CD4-positive, alpha-beta T cell treated with Interleukin-15 for 4 hours (primary cell): ENCODE data around the gene SNED1.

Experiments used
- DNase-seq: peaks from one replicate; pipeline ENCODE4 v3.0.0-alpha.2; 2020; ENCODE audit warnings: low spot score

The SNED1 gene

DNA sequence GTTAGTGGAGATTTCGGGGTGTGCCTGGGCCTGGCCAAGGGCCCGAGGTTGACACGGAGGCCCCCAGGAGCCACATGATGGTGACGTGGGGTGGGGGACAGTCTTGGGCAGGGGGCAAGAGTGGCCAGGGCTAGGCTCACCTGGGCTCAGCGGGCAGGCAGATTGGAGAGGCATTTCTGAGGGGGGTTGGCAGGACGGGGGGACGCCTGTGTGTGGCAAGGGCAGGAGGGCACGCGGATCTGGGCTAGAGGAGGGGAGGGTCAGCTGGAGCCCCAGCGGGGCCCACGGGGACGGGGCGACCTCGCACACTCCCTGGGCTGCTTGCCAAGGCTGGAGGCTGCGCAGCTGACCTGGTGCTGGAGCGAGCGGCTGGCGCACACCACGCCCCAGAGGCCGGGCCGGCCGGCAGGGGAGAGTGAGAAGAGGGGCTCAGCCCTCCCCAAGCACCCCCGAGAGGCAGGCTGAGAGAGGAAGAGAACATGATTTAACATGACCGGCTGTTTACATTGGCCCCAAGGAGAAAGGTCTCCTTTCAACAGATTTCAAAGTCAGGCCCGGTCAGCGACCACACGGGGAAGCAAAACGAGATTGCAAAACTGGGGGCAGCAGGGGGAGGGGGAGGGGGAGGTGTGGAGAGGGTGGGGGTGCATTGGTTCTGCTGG is 38.0 kb upstream of the SNED1 start:
- DNase-seq: no peak

DNA sequence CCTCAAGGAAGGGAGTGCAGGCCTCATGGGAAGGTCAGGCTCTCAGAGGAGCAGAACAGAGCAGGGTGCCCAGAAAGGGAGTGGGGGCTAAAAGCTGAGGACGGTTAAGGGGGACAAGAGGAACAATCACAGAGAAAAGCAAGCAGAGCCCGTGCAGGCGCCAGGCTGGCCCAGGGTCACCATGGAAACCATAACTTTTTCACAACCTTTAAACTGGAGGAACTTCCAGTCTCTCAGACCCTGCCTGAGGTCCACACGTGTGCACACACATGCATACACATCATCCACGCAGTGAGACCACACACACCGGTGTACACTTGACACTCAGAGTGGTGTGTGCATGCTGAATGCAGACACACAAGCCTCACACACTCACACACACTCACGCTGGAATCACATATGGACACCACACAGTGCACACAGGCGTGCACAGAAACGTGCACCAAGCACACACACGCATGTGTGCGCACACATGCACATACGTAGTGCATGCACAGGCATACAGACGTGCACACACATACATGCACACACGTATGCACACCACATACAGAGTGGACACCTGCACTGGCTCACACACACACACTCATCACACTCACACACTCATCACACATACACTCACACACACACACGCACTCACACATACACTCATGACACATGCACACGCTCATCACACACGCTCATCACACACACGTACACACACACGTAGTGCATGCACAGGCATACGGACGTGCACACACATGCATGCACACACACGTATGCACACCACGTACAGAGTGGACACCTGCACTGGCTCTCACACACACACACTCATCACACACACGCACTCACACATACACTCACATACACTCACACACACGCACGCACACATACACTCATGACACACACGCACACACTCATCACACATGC is 37.2 kb upstream of the SNED1 start:
- no peak for DNase-seq

GRCh38 chr2:240961910-240962299 is 36.5 kb upstream of the SNED1 start:
- DNase-seq: no peak

DNA sequence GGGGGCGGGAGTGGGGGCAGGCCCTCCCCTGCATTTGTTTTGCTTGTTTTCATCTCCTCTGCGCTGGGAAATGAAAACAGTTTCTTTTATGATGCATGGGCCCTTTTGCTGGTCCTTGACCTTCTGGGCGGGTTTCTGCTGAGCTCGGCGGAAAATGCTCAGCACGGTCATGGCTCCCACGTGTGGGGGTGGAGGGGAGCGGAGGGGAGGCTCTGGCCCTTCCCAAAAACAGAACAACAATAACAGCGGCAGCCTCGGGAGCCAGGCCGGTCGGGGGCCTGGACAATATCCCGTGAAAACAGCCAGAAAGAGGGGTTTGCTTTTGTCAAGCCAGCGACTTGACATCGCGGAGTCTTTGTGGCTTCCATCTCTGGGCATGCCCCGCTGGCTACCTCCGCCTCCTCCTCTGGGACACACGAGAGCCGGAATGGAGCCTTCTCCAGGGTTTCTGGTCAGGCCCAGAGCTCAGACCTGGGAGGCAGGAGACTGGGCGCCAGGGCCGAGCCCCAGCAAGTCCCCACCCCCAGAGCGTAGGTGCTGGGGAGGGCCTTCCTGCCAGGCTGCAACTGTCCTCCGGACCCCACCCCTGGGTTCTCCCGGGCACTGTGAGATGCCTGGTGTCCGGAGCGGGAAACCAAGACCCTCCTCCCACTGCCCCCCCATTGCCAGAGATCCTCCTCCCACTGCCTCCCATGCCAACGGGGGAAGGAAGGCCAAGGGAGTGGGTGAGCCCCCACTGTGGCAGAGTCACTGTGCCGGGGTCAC is 35.9 kb upstream of the SNED1 start:
- no peak for DNase-seq

DNA sequence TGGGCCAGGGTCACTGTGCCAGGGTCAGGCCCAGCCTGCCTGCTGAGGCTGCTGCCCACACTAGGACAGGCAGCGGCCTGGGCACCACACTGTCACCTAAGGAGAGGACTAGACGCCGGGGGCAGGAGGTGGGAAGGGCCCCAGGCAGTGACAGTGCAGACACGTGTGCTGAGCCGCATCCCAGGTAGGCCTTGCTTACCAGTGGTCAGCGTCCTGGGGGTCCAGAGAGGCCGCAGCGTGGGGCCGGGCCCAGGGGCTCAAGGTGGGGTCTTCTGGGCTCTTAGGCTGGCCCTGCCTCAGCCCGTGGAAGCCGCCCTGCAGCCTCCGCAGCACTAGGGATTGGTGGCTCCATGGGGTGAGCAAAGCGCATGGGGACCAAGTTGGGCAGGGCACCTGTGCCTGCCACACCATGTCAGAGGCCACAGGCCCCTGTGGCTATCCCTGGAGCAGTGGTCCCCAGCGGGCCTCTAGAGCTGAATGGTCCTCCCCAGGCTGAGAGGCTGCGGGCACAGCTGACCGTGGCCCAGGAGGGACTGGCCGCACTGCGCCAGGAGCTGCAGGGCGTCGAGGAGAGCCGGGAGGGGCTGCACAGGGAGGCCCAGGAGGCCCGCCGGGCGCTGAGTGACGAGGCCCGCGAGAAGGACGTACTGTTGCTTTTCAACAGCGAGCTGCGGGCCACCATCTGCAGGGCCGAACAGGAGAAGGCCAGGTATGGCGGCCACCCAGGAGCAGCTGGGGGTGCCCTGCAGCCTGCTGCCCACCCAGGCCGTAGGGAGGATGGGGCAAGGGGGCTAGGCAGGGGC is 35.2 kb upstream of the SNED1 start:
- no peak for DNase-seq

DNA sequence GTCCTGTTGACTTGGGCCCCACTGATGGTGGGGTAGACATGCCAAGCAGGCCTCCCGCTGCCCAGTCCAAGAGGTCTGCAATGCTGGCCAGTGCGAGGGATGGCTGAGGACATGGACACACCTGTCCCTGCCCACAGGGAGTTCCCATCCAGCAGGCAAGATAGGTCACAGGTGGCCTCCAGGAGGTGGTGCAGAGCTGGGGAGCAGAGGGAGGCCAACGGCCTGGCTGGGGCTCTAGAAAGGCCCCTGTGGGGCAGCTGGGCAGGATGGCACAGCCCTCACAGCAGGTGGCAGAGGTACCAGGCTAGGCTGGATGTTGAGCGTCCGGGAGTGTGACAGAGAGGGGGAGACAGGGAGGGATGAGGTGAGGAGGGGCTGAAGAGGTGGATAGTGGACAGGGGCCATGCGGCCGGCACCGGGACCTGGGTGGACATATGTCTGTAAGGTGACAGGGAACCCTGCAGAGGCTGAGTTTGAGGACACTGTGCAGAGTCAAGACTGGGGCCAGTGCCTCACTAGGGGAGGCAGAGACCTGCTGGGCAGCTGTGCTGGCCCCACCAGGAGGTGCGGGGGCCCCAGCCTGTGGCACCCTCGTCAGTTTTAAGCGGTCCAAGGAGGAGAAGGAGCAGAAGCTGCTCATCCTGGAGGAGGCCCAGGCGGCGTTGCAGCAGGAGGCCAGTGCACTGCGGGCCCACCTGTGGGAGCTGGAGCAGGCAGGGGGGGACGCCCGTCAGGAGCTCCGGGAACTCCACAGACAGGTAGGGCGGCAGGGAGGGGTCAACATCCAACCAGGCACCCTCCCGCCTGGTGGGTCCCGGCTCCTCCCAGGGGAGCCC is 34.3 kb upstream of the SNED1 start:
- no peak for DNase-seq

GRCh38 chr2:240964704-240965295 is 33.6 kb upstream of the SNED1 start:
- no peak for DNase-seq

DNA sequence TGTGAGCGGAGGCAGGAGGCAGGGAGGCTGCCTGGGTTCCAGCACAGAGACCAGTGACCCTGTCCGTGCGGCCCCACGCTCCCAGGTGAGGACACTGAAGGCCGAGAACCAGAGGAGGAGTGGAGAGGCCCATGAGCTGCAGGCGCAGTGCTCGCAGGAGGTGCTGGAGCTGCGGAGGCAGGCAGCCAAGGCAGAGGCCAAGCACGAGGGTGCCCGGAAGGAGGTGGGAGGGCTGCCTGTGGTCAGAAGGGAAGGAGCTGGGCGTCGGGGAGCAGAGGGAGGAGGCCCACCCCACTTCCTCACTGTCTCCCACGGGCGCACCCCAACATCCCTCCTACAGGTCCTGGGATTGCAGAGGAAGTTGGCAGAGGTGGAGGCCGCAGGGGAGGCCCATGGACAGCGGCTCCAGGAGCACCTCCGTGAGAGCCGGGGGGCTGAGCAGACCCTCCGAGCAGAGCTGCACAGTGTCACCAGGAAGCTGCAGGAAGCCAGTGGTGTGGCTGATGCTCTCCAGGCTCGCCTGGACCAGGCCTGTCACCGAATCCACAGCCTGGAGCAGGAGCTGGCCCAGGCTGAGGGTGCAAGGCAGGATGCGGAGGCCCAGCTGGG is 33.0 kb upstream of the SNED1 start:
- no peak for DNase-seq

DNA sequence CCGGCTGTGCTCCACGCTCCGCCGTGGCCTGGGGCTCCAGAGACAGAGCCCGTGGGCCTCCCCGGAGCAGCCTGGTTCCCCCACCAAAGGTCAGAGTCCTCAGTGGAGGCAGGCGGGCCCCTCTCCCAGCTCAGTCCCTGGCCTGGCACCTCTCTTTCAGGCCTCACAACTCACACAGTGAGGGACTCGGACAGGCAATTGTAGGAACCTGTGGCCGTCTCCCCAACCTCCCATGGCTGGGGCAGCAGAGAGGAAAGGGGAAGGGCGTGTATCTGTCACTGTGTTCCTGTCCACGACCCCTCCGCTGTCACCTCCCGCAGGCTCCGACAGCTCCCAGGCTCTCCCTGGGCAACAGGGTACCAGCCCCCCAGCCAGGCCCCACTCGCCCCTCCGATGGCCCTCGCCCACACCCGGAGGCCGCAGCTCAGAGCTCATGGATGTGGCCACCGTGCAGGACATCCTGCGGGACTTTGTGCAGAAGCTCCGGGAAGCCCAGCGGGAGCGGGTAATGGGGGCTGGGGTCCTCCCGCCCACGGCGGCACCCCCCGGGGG is 32.4 kb upstream of the SNED1 start:
- DNase-seq: no peak

GRCh38 chr2:240966457-240966905 is 31.9 kb upstream of the SNED1 start:
- DNase-seq: no peak

DNA sequence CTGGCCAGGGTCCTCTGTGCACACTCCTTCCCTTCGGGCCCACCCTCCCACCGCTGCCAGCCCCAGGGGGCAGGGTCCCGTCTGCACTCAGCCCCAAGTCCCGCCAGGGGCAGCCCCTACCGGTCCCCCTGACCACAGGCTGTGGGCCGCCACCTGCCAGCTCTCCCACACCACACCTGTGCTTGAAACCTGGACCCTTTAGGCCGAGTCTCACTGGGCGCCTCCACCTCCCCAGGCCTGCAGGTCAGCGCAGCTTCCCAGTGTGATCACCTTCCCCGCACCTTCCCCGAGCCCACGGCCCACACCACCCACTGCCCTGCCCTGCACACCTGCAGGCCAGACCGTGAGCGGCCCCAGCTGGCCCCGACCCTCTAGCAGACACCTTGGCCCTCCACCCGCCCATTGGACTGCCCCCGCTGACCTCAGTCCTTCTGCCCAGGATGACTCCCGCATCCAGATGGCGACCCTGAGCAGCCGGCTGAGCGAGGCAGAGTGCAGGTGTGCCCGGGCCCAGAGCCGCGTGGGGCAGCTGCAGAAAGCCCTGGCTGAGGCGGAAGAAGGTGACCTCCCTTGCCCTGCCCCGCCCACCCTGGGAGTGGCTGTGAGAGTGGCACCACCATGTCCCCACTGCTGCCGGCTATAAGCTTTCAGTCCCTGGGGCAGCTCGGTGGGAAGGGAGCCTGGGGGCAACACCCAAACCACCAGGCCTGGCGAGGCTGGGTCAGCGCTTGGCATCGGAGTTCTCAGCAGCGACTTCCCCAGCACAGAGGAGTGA is 31.3 kb upstream of the SNED1 start:
- no peak for DNase-seq

DNA sequence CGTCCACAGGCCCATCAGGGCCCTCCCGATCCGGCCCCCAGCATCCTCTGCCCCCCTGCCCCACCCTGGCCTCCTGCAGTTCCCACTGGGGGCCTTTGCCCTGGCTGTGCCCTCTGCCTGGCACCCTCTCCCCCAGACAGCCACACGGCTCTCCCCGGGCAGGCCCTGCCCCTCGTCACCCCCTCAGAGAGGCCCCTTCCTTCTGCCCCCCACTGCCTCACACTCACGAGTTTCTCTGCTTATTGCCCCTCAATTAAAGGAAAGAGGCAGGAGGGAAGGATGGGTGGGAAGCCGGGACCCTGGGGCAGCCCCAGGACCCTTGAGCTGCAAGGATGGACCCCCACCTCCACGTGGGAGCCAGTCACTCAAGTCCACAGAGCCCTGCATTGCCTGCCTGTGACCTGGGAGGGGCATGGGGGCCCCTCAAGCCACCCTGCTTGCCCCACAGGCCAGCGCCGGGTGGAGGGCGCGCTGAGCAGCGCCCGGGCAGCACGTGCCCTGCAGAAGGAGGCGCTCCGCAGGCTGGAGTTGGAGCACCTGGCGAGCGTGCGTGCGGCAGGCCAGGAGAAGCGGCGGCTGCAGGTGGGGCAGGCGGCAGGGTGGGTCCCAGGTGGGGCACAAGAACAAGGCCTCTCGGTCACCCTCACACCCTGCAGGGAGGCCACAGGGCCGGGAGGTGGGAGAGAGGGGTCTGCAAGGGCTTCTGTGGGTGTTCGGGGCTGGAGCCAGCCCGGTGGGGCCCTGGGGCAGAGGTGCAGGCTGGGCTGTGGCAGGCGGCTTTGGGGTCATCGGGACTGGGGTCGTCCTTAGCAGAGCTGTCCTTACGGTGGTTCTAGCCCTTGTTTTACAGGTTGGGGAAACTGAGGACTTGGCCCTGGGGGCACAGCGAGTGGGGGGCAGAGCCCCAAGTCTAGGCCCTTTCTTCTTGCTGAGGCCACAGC is 30.5 kb upstream of the SNED1 start:
- DNase-seq: no peak

- DNase-seq: no peak
These were observed 29.4 kb upstream of the SNED1 start for GRCh38 chr2:240968731-240969624.

GRCh38 chr2:240970104-240970503 is 28.3 kb upstream of the SNED1 start:
- no peak for DNase-seq

GRCh38 chr2:240970816-240971215 is 27.6 kb upstream of the SNED1 start:
- no peak for DNase-seq

- DNase-seq: no peak
These were observed 26.2 kb upstream of the SNED1 start for GRCh38 chr2:240972201-240972600.
